ENCODE data around the gene PPM1N.
A peak's percentile ranks its signal among the peaks of the same experiment; 100 is the strongest.

The PPM1N gene

DNA sequence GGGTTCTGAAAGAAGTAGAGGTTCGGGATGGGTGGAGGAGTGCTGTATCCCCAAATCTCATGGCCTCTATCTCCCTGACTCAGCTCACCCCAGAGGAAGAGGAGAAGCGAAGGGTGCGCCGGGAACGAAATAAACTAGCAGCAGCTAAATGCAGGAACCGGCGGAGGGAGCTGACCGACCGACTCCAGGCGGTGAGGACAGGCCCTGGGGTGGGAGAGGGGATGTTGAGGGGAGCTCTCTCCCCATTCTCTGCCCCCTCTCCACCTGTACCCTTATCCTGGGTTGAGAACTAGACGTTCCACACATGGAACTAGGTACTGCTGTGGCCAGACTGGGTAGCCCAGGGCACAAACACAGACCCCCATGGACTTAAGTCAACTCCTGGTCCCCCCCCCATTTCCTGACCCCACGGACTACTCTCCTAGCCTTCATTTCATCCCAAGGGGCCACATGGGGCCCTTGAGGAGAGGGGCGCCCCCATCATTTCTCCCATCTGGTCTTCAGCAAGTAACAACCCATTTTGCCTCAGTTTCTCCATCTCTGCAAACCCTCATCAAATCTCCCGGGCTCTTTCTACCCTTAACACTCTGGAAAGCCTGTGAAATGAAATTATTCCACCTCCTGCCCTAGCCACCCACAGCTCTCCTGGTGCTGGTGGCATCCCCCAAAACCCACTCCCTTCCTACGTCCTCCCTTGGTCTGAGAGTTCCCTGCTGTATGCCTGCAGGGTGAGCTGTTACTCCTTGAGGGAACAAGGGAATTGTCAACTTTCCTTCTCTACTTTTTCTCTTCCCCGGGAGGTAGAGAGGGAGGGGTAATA, 26.9 kb upstream of the PPM1N start:
- no peak for DNase-seq

DNA sequence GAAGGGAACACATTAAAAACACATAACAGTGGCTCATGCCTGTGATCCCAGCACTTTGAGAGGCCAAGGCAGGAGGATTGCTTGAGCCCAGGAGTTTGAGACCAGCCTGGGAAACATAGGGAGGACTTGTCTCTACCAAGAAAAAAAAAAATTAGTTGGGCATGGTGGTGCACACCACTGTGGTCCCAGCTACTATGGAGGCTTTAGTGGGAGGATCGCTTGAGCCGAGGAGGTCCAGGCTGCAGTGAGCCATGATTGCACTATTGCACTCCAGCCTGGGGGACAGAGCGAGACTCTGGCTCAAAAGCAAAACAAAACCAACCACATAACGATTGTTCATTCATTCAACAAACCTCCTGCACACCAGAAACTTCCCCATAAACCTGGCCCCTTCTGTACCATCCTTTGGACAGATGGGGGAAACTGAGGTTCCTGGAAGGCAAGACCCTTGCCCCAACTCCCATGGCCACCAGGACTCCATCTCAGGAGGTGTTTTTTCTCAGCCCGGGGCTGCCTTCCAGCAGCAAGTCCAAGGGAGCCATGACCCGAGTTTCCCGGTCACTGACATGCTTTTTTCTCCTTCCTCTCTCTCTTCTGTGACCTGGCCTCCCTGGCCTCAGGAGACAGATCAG, 26.2 kb upstream of the PPM1N start:
- no peak for DNase-seq

DNA sequence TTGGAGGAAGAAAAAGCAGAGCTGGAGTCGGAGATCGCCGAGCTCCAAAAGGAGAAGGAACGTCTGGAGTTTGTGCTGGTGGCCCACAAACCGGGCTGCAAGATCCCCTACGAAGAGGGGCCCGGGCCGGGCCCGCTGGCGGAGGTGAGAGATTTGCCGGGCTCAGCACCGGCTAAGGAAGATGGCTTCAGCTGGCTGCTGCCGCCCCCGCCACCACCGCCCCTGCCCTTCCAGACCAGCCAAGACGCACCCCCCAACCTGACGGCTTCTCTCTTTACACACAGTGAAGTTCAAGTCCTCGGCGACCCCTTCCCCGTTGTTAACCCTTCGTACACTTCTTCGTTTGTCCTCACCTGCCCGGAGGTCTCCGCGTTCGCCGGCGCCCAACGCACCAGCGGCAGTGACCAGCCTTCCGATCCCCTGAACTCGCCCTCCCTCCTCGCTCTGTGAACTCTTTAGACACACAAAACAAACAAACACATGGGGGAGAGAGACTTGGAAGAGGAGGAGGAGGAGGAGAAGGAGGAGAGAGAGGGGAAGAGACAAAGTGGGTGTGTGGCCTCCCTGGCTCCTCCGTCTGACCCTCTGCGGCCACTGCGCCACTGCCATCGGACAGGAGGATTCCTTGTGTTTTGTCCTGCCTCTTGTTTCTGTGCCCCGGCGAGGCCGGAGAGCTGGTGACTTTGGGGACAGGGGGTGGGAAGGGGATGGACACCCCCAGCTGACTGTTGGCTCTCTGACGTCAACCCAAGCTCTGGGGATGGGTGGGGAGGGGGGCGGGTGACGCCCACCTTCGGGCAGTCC, 25.5 kb upstream of the PPM1N start:
- DNase-seq: no peak

DNA sequence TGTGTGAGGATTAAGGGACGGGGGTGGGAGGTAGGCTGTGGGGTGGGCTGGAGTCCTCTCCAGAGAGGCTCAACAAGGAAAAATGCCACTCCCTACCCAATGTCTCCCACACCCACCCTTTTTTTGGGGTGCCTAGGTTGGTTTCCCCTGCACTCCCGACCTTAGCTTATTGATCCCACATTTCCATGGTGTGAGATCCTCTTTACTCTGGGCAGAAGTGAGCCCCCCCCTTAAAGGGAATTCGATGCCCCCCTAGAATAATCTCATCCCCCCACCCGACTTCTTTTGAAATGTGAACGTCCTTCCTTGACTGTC, 24.9 kb upstream of the PPM1N start:
- DNase-seq: no peak

DNA sequence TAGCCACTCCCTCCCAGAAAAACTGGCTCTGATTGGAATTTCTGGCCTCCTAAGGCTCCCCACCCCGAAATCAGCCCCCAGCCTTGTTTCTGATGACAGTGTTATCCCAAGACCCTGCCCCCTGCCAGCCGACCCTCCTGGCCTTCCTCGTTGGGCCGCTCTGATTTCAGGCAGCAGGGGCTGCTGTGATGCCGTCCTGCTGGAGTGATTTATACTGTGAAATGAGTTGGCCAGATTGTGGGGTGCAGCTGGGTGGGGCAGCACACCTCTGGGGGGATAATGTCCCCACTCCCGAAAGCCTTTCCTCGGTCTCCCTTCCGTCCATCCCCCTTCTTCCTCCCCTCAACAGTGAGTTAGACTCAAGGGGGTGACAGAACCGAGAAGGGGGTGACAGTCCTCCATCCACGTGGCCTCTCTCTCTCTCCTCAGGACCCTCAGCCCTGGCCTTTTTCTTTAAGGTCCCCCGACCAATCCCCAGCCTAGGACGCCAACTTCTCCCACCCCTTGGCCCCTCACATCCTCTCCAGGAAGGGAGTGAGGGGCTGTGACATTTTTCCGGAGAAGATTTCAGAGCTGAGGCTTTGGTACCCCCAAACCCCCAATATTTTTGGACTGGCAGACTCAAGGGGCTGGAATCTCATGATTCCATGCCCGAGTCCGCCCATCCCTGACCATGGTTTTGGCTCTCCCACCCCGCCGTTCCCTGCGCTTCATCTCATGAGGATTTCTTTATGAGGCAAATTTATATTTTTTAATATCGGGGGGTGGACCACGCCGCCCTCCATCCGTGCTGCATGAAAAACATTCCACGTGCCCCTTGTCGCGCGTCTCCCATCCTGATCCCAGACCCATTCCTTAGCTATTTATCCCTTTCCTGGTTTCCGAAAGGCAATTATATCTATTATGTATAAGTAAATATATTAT, 24.3 kb upstream of the PPM1N start:
- no peak for DNase-seq

- DNase-seq: no peak
Measured at GRCh38 chr19:45474606-45475521, 23.4 kb upstream of the PPM1N start.

GRCh38 chr19:45475537-45476291, 22.5 kb upstream of the PPM1N start:
- DNase-seq: no peak

DNA sequence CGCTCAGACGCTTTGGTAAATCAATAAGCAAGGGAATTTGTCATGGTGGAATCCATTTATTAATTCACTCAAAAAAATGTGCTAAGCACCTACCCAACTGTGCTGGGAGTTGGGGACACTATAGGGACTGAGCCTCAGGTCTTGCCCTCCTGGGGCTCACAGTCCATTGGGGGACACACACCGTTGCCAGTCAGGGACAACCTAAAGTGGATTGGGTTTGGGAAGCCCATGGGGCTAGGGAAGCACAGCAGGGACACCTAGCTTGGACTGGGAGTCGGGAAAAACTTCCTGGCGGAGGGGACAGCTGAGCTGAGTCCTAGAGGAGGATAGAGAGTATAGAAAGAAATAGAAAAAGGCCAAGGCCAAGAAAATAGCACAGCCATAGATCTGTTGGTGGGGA, 21.9 kb upstream of the PPM1N start:
- no peak for DNase-seq

DNA sequence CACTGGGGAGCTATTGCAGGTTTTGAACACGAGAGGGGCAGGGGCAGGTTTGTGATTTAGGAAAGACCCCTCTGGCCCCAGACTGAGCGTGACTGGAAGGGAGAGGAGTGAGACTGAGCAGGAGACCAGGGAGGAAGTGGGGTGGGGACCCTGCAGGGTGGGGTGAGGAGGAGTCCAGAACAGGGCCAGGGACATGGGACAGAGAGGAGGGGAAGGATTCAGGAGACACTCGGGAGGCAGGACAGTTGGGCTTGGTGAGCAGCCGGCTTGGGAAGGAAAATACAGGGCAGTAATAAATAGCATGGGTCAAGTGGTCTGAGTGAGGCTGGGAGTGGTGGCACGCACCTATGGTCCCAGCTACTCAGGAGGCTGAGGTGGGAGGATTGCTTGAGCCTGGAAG, 21.1 kb upstream of the PPM1N start:
- no peak for DNase-seq

- no peak for DNase-seq
Measured at GRCh38 chr19:45477713-45478453, 20.4 kb upstream of the PPM1N start.

- peak; percentile 94 for DNase-seq
Measured at GRCh38 chr19:45478454-45479238, 19.6 kb upstream of the PPM1N start.

- no peak for DNase-seq
Measured at GRCh38 chr19:45483033-45483432, 15.2 kb upstream of the PPM1N start.

- no peak for DNase-seq
Measured at GRCh38 chr19:45484273-45484945, 13.8 kb upstream of the PPM1N start.

DNA sequence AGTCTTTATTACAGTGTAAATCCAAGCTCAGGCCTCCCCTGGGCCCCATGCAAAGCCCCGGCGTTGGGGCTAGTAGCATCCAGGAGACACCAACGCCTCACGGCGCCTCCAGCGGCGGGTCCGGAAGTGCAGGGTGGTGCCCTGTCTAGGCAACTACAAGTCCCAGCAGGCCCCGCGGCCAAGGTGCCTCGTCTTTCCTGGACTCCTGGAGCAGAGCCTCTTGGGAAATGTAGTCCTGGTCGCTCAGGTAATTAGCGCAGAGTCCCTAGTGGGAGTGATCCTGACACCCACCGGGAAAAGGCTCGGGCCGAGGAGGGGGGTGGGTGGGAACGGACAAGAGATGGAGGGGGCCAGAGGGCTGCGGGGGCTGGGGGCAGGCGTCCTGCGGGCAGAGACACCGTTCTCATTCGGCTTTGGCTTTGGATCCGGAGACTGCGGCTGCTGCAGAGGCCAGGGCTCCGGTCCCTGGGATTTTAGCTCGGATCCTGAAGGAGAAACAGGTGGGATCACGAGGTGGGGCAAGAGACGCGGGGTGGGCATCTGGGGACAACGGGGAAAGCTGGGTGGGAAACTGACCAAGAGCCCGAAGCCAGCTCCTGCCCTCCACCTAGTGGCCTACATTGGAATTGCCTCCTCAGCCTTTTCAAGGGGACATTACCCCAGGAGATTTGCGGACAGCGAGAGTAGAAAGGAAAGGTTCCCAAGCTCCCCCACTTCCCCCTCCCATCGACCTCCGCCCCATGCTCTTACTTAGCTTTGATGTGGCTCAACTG, 12.8 kb upstream of the PPM1N start:
- DNase-seq: peak; percentile 99

GRCh38 chr19:45488708-45489107, 9.5 kb upstream of the PPM1N start:
- no peak for DNase-seq

DNA sequence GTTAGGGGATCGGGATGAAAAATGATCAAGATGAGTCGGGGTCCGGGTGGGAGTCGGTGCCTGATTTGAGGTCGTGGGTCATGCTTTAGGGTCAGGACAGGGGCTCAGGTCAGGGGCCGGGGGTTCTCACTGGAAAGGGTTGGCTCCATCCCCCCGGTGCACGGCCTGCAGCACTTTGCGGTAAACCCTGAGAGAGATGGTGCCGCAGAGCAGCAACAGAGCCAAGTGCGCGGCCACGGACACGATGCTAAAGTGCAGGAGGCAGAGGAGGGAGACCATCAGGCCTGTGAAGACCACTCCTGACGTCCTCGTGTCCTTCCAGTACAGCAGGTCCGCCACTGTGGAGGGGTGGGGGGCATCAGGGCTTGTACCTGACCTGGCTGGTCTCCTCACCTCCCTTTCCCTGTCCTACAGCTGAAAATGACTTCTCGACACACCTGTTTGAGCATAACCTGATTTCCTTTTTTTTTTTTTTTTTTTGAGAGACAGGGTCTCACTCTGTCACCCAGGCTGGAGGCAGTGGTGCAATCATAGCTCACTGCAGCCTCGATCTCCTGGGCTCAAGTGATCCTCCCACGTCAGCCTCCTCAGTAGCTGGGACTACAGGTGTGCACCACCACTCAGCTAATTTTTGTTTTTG, 8.9 kb upstream of the PPM1N start:
- no peak for DNase-seq

DNA sequence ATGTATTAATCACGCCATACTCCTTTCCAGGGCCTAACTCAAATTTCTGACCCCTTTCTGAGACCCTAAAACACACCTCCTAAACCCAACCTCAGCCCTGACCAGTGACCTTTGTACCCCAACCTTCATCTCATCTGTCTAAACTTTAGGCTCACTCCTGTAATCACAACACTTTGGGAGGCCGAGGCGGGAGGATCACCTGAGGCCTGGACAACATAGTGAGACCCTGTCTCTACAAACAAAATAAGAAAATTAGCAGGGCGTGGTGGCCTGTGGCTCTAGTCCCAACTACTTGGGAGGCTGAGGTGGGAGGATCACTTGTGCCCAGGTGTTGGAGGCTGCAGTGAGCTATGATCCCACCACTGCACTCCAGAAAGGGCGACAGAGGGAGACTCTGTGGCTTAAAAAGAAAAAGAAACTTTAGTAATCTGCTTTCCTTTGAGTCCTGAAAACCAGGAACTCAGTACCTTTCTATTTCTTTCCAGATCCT, 6.1 kb upstream of the PPM1N start:
- DNase-seq: no peak
